BLaER1 (cell line): ENCODE results near the gene POLN.
"Not testable (repeated sequence)": the region's sequence is repeated elsewhere in the genome, so short reads cannot be mapped to it uniquely, and the experiment has no call there.

ENCODE experiments used
- H3K27ac ChIP-seq: shearing (Covaris generic); formaldehyde crosslinking; 2 replicates; pipeline ENCODE4 v1.8.1; 2022
- H3K27me3 ChIP-seq: shearing (Covaris generic); formaldehyde crosslinking; 2 replicates; pipeline ENCODE4 v1.8.1; 2022
- H3K36me3 ChIP-seq: shearing (Covaris generic); formaldehyde crosslinking; 2 replicates; pipeline ENCODE4 v1.8.1; 2022
- H3K4me1 ChIP-seq: shearing (Covaris generic); formaldehyde crosslinking; 2 replicates; pipeline ENCODE4 v1.8.1; 2022
- H3K4me2 ChIP-seq: shearing (Covaris generic); formaldehyde crosslinking; 2 replicates; pipeline ENCODE4 v1.8.1; 2022
- H3K4me3 ChIP-seq: shearing (Covaris generic); formaldehyde crosslinking; 2 replicates; pipeline ENCODE4 v1.8.1; 2022
- H3K9ac ChIP-seq: shearing (Covaris generic); formaldehyde crosslinking; 2 replicates; pipeline ENCODE4 v1.8.1; 2022
- H3K9me3 ChIP-seq: shearing (Covaris generic); formaldehyde crosslinking; 2 replicates; pipeline ENCODE4 v1.8.1; 2022
- H4K20me1 ChIP-seq: shearing (Covaris generic); formaldehyde crosslinking; 2 replicates; pipeline ENCODE4 v1.8.1; 2022
- Cebpa-rat ChIP-seq: shearing (Covaris generic); IDR thresholded peaks from 2 replicates; pipeline ENCODE4 v1.8.1; 2022

The POLN gene

GRCh38 chr4:2040391-2041238, 201.3 kb downstream of the POLN start:
- Histone ChIP-seq H3K9ac (no peak overlapping the region; the same call in 1 of the 2 replicates), H3K4me2 (peak overlapping the region; percentile 95), H4K20me1 (peaks cover 27% of the 10 kb centered on the region), H3K9me3 (no peaks in the 10 kb centered on the region), H3K27me3 (peaks cover 32% of the 10 kb centered on the region), H3K4me1 (peaks cover 39% of the 10 kb centered on the region), H3K27ac (no peak overlapping the region), H3K4me3 (peak overlapping the region; percentile 75), H3K36me3 (peaks cover 13% of the 10 kb centered on the region)
- TF ChIP-seq Cebpa-rat = no peak

- peaks cover 8% of the 10 kb centered on the region for H3K4me1 ChIP-seq
- no peak for TF ChIP-seq Cebpa-rat
- H3K9ac ChIP-seq = no peak overlapping the region
- no peaks in the 10 kb centered on the region for H3K36me3 ChIP-seq
- H3K27me3 ChIP-seq = peaks cover 32% of the 10 kb centered on the region
- H4K20me1 ChIP-seq = no peaks in the 10 kb centered on the region
- H3K9me3 ChIP-seq = no peaks in the 10 kb centered on the region
- no peak overlapping the region for H3K4me3 ChIP-seq
- H3K4me2 ChIP-seq = no peak overlapping the region
- no peak overlapping the region for H3K27ac ChIP-seq
Observed at GRCh38 chr4:2036866-2037265, 205.1 kb downstream of the POLN start.

- Histone ChIP-seq H3K4me2 (no peak overlapping the region), H3K27me3 (peaks cover 27% of the 10 kb centered on the region)
Observed at GRCh38 chr4:2036327-2036726, 205.6 kb downstream of the POLN start.

GRCh38 chr4:2031161-2031560, 210.8 kb downstream of the POLN start:
- not testable (repeated sequence) for H4K20me1 ChIP-seq, H3K36me3 ChIP-seq, H3K27ac ChIP-seq, H3K9ac ChIP-seq, H3K9me3 ChIP-seq, H3K4me2 ChIP-seq, H3K27me3 ChIP-seq, H3K4me1 ChIP-seq, H3K4me3 ChIP-seq

More at GRCh38 chr4:2036327-2036726, 205.6 kb downstream of the POLN start:
- TF ChIP-seq Cebpa-rat = no peak
- Histone ChIP-seq H3K27ac (no peak overlapping the region), H3K36me3 (no peaks in the 10 kb centered on the region), H4K20me1 (no peaks in the 10 kb centered on the region), H3K9ac (no peak overlapping the region), H3K4me1 (peaks cover 5% of the 10 kb centered on the region), H3K9me3 (no peaks in the 10 kb centered on the region), H3K4me3 (no peak overlapping the region)

- not testable (repeated sequence) for H4K20me1 ChIP-seq
- peaks cover 28% of the 10 kb centered on the region for H3K9me3 ChIP-seq
Observed at GRCh38 chr4:2027120-2027519, 214.8 kb downstream of the POLN start.

GRCh38 chr4:2025817-2026216, 216.1 kb downstream of the POLN start:
- no peak for TF ChIP-seq Cebpa-rat
- Histone ChIP-seq H3K27me3 (no peaks in the 10 kb centered on the region), H3K9me3 (peaks cover 28% of the 10 kb centered on the region)

More at GRCh38 chr4:2027120-2027519, 214.8 kb downstream of the POLN start:
- H3K4me2 ChIP-seq, H3K27me3 ChIP-seq, H3K4me3 ChIP-seq, H3K9ac ChIP-seq, H3K4me1 ChIP-seq, H3K36me3 ChIP-seq, H3K27ac ChIP-seq: not testable (repeated sequence)

DNA sequence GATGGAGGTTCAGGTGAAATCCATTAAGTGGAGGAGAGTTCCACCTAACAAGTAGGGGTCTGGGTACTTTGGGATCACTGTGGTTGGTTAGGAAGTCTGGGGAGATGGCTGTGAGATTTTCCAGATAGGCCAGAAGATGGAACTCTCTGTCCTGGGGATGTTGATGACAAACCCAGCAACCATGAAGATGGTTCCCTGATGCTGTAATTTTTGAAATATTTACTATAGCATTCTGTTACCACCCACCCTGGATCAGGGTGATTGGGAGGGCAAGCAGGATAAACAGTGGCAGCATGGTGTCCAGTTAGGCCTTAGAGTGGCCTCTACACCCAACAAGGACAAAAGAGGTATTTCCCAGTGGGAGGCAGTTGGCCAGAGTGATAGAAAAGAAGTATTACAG, 217.2 kb downstream of the POLN start:
- Histone ChIP-seq H3K27me3 (no peaks in the 10 kb centered on the region), H3K9me3 (peaks cover 28% of the 10 kb centered on the region), H3K9ac (no peak overlapping the region), H3K27ac (no peak overlapping the region), H3K36me3 (no peaks in the 10 kb centered on the region), H4K20me1 (no peaks in the 10 kb centered on the region), H3K4me3 (no peak overlapping the region), H3K4me2 (no peak overlapping the region), H3K4me1 (no peaks in the 10 kb centered on the region)
- no peak for TF ChIP-seq Cebpa-rat

More at GRCh38 chr4:2025817-2026216, 216.1 kb downstream of the POLN start:
- Histone ChIP-seq H3K9ac (no peak overlapping the region), H3K4me3 (no peak overlapping the region), H3K27ac (no peak overlapping the region), H3K4me1 (no peaks in the 10 kb centered on the region), H3K36me3 (no peaks in the 10 kb centered on the region), H4K20me1 (no peaks in the 10 kb centered on the region), H3K4me2 (no peak overlapping the region)
